PC-3 (cell line): ENCODE results near the gene SAMD11. TPM values are rescaled to one million over a fixed set of nuclear protein-coding genes. Genes with fewer than 3 reads are reported as not detected.

Experiments
- ATAC-seq: fragments of 200-7000 bp; cut with Tn5 transposase; 2 replicates; pipeline ENCODE4 v1.9.1; 2020; ENCODE audit warnings: mild to moderate bottlenecking, moderate library complexity
- BruUV-seq: library from RNA; stranded (reverse); fragments of 400-500 nt; replicated peaks from 2 replicates; lab custom pipeline; 2021; lab: Mats Ljungman, UMichigan
- CTCF ChIA-PET: fragments of 300-600 bp; sonication (Branson Sonifier 250); formaldehyde crosslinking; loops from one replicate; lab custom pipeline; 2022; ENCODE audit warnings: antibody characterized with exemption; lab: Charles Lee
- POLR2A ChIA-PET: fragments of 300-600 bp; sonication (Branson Sonifier 250); formaldehyde crosslinking; loops from one replicate; lab custom pipeline; 2022; ENCODE audit warnings: antibody characterized with exemption; ENCODE audit not compliant: unreplicated experiment; lab: Charles Lee
- DNase-seq: peaks from one replicate; pipeline ENCODE4 v3.0.0-alpha.2; 2015
- H2AFZ ChIP-seq: fragments of 300-600 bp; sonication (generic); 2 replicates; pipeline ENCODE4 v1.6.0; 2016; ENCODE audit warnings: antibody characterized with exemption, low read length
- H3F3A ChIP-seq: fragments of 300-600 bp; sonication (generic); one replicate; pipeline ENCODE4 v1.6.0; 2017; ENCODE audit warnings: antibody characterized with exemption, low read length, control low read depth, mild to moderate bottlenecking; ENCODE audit not compliant: unreplicated experiment
- H3K27ac ChIP-seq: fragments of 300-600 bp; sonication (generic); 2 replicates; pipeline ENCODE4 v1.5.1; 2016; ENCODE audit warnings: mild to moderate bottlenecking, low read length
- H3K27me3 ChIP-seq: fragments of 300-600 bp; sonication (generic); 2 replicates; pipeline ENCODE4 v1.6.1; 2016; ENCODE audit warnings: low read length, mixed read lengths
- H3K36me3 ChIP-seq: fragments of 300-600 bp; sonication (generic); 2 replicates; pipeline ENCODE4 v1.6.1; 2016; ENCODE audit warnings: low read depth, mixed run types, low read length, mixed read lengths
- H3K4me1 ChIP-seq: fragments of 300-600 bp; sonication (generic); 2 replicates; pipeline ENCODE4 v1.5.1; 2016; ENCODE audit warnings: low read length; ENCODE audit not compliant: insufficient read depth
- H3K4me2 ChIP-seq: fragments of 300-600 bp; sonication (generic); 2 replicates; pipeline ENCODE4 v1.6.0; 2016; ENCODE audit warnings: low read length
- H3K4me3 ChIP-seq: fragments of 300-600 bp; sonication (generic); 2 replicates; pipeline ENCODE4 v1.5.1; 2016; ENCODE audit warnings: mild to moderate bottlenecking, low read length, mixed read lengths
- H3K79me2 ChIP-seq: fragments of 300-600 bp; sonication (generic); 2 replicates; pipeline ENCODE4 v1.6.1; 2017; ENCODE audit warnings: low read length, mixed read lengths
- H3K9ac ChIP-seq: fragments of 300-600 bp; sonication (generic); 2 replicates; pipeline ENCODE4 v1.6.0; 2016; ENCODE audit warnings: mild to moderate bottlenecking, low read length
- H3K9me2 ChIP-seq: fragments of 300-600 bp; sonication (generic); replicated peaks from 2 replicates; pipeline ENCODE4 v1.6.1; 2016; ENCODE audit warnings: mixed run types, low read length, mixed read lengths
- H3K9me3 ChIP-seq: fragments of 300-600 bp; sonication (generic); 2 replicates; pipeline ENCODE4 v1.6.1; 2016; ENCODE audit warnings: low read length, mixed read lengths
- H4K20me1 ChIP-seq: fragments of 300-600 bp; sonication (generic); 2 replicates; pipeline ENCODE4 v1.6.1; 2016; ENCODE audit warnings: low read length, mixed read lengths
- CTCF ChIP-seq: fragments of 300-600 bp; sonication (generic); conservative IDR thresholded peaks from 2 replicates; pipeline ENCODE4 v1.5.1; 2017; ENCODE audit warnings: antibody characterized with exemption, low read depth, mild to moderate bottlenecking, low read length
- EZH2 ChIP-seq: fragments of 300-600 bp; sonication (generic); IDR thresholded peaks from one replicate; pipeline ENCODE4 v1.6.1; 2017; ENCODE audit warnings: antibody characterized with exemption, mild to moderate bottlenecking, low read length; ENCODE audit not compliant: unreplicated experiment
- EZH2phosphoT487 ChIP-seq: fragments of 300-600 bp; sonication (generic); IDR thresholded peaks from 2 replicates; pipeline ENCODE4 v1.6.1; 2018; ENCODE audit warnings: mild to moderate bottlenecking, antibody characterized with exemption, low read length, borderline replicate concordance
- intact Hi-C: fragments of 100-400 bp; cut with micrococcal nuclease; formaldehyde crosslinking; loops from 2 replicates; pipeline ENCODE4 v1.9.0; 2023
- total RNA-seq: library from RNA; depleted of rRNA; stranded (reverse); fragments of >200 nt; gene quantifications from 2 replicates; pipeline ENCODE4 v1.2.3, GENCODE V29; 2014

The SAMD11 gene
- total RNA-seq, 1 experiment from 2014 or later: 5.8 TPM

GRCh38 chr1:932776-933602 is 9.3 kb downstream of the SAMD11 start:
- ChIA-PET CTCF (no interaction called here), POLR2A (no interaction called here)
- intact Hi-C loops: no loop called here
- Histone ChIP-seq H3K27me3 (peaks cover 18% of the 10 kb centered on the region), H4K20me1 (no peaks in the 10 kb centered on the region), H2AFZ (no peak overlapping the region), H3K9me2 (no peaks in the 10 kb centered on the region), H3F3A (no peaks in the 10 kb centered on the region), H3K9me3 (no peaks in the 10 kb centered on the region), H3K79me2 (no peaks in the 10 kb centered on the region), H3K4me1 (peaks cover 9% of the 10 kb centered on the region), H3K27ac (no peak overlapping the region), H3K4me2 (peak overlapping the region; percentile 70), H3K36me3 (no peaks in the 10 kb centered on the region), H3K4me3 (peak overlapping the region; percentile 27; the same call in 1 of the 2 replicates), H3K9ac (no peak overlapping the region)
- TF ChIP-seq CTCF (no peak), EZH2 (no peak), EZH2phosphoT487 (no peak)
- DNase-seq (peak; percentile 74), ATAC-seq (peak; percentile 73)
- no TSS peak for BruUV-seq

GRCh38 chr1:933603-933940 is 9.8 kb downstream of the SAMD11 start:
- no peak for TF ChIP-seq EZH2
- TF ChIP-seq EZH2phosphoT487: no peak
- H3K9me3 ChIP-seq: no peaks in the 10 kb centered on the region
- no TSS peak for BruUV-seq
- intact Hi-C loops: no loop called here
- peaks cover 18% of the 10 kb centered on the region for H3K27me3 ChIP-seq
- DNase-seq: no peak
- no peaks in the 10 kb centered on the region for H3K79me2 ChIP-seq
- no peaks in the 10 kb centered on the region for H3K9me2 ChIP-seq
- H4K20me1 ChIP-seq: no peaks in the 10 kb centered on the region
- H3K9ac ChIP-seq: no peak overlapping the region
- H3K4me1 ChIP-seq: peaks cover 9% of the 10 kb centered on the region
- H3F3A ChIP-seq: no peaks in the 10 kb centered on the region
- ChIA-PET POLR2A (no interaction called here), CTCF (interaction anchor here (0.7 kb wide), 1 partner anchor 154 kb away, joined by 5 read pairs; no protein-coding TSS in a partner anchor)
- no peak for ATAC-seq
- peak overlapping the region; percentile 27; the same call in 1 of the 2 replicates for H3K4me3 ChIP-seq
- no peak overlapping the region for H2AFZ ChIP-seq
- H3K27ac ChIP-seq: no peak overlapping the region
- peak overlapping the region; percentile 70 for H3K4me2 ChIP-seq
- H3K36me3 ChIP-seq: no peaks in the 10 kb centered on the region

- ChIA-PET POLR2A (no interaction called here), CTCF (no interaction called here)
- Histone ChIP-seq H3K9ac (no peak overlapping the region), H4K20me1 (no peaks in the 10 kb centered on the region), H3K4me3 (no peak overlapping the region), H3K36me3 (no peaks in the 10 kb centered on the region), H3K9me2 (no peaks in the 10 kb centered on the region), H3K79me2 (no peaks in the 10 kb centered on the region), H2AFZ (no peak overlapping the region), H3K9me3 (no peaks in the 10 kb centered on the region), H3K4me1 (peaks cover 9% of the 10 kb centered on the region), H3K27ac (no peak overlapping the region), H3F3A (no peaks in the 10 kb centered on the region), H3K27me3 (peaks cover 18% of the 10 kb centered on the region), H3K4me2 (no peak overlapping the region)
- BruUV-seq: no TSS peak
- ATAC-seq (no peak), DNase-seq (no peak)
- intact Hi-C loops: no loop called here
- 0 out of 2 replicates have a peak, but pooled peaks have one; percentile 50 for TF ChIP-seq EZH2phosphoT487
- TF ChIP-seq CTCF: no peak
These were observed 11.4 kb downstream of the SAMD11 start for GRCh38 chr1:934991-935750.
